ENCODE measurements around the gene NISCH. TPM values are rescaled to one million over a fixed set of nuclear protein-coding genes. Genes with fewer than 3 reads are reported as not detected.

The NISCH gene
- polyA plus RNA-seq, 1 donor (not counting 4 experiments of a cell fraction or from before 2014, with no cell fraction given) = 48.1 TPM

DNA sequence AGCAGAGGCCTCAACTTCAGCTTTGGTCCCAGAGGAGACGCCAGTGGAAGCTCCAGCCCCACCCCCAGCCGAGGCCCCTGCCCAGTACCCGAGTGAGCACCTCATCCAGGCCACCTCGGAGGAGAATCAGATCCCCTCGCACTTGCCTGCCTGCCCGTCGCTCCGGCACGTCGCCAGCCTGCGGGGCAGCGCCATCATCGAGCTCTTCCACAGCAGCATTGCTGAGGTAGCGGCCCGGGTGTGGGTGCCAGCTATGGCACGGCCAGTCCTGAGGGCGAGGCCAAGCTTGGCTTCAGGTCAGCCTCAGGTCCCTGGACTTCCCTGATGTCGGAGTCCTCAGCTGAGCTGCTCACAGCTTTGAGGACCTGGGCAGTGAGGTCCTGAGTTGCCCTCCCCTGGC, 34.0 kb downstream of the NISCH start:
- H3K79me2 ChIP-seq (ENCODE audit: control insufficient read depth, insufficient read depth, low read length) = peaks cover 3% of the 10 kb centered on the region
- H3K4me1 ChIP-seq (ENCODE audit: control insufficient read depth, extremely low read depth, insufficient read depth, low read length) = no peaks in the 10 kb centered on the region
- DNase-seq (ENCODE audit: low read depth, low spot score) = no peak
- TF ChIP-seq EZH2 (IDR thresholded peaks at IDR 0.05; ENCODE audit: low read length) = no peak
- TF ChIP-seq, protein P1, sequence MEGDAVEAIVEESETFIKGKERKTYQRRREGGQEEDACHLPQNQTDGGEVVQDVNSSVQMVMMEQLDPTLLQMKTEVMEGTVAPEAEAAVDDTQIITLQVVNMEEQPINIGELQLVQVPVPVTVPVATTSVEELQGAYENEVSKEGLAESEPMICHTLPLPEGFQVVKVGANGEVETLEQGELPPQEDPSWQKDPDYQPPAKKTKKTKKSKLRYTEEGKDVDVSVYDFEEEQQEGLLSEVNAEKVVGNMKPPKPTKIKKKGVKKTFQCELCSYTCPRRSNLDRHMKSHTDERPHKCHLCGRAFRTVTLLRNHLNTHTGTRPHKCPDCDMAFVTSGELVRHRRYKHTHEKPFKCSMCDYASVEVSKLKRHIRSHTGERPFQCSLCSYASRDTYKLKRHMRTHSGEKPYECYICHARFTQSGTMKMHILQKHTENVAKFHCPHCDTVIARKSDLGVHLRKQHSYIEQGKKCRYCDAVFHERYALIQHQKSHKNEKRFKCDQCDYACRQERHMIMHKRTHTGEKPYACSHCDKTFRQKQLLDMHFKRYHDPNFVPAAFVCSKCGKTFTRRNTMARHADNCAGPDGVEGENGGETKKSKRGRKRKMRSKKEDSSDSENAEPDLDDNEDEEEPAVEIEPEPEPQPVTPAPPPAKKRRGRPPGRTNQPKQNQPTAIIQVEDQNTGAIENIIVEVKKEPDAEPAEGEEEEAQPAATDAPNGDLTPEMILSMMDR (optimal IDR thresholded peaks at IDR 0.05 in 1 of 3, IDR thresholded peaks at IDR 0.05 in 1 of 3, conservative IDR thresholded peaks at IDR 0.05 in 1 of 3; ENCODE audit: extremely low read depth in 1 of 3, insufficient read depth in 2 of 3, low read length in 3 of 3) = no peak
- H3K9me1 ChIP-seq (ENCODE audit: control insufficient read depth, extremely low read depth, insufficient read depth, low read length) = no peaks in the 10 kb centered on the region
- no peak overlapping the region for H2AFZ ChIP-seq (ENCODE audit: control insufficient read depth, low read length)
- H3K27ac ChIP-seq (ENCODE audit: control insufficient read depth, insufficient read depth, low read length) = no peak overlapping the region
- no peak for FAIRE-seq
- H3K4me2 ChIP-seq (ENCODE audit: control insufficient read depth, extremely low read depth, insufficient read depth, low read depth, low read length) = no peak overlapping the region
- H3K9ac ChIP-seq (ENCODE audit: control insufficient read depth, extremely low read depth, insufficient read depth, low read length) = no peak overlapping the region
- dilution Hi-C loops (cut with MboI; ENCODE audit: extremely low pct_ligation_motif_present, low sequenced_read_pairs) = no loop called here
- no peak overlapping the region for H3K4me3 ChIP-seq (ENCODE audit: control insufficient read depth in 2 of 3, extremely low read depth in 1 of 3, insufficient read depth in 2 of 3, low read depth in 1 of 3, low read length in 3 of 3)
- no peaks in the 10 kb centered on the region for H3K27me3 ChIP-seq (ENCODE audit: control insufficient read depth, extremely low read depth, insufficient read depth, low read length)
- peaks cover 28 to 56% of the 10 kb centered on the region in 2 experiments for H3K36me3 ChIP-seq (ENCODE audit: control insufficient read depth in 2 of 2, extremely low read depth in 1 of 2, insufficient read depth in 2 of 2, low read length in 2 of 2)
- peaks cover 3% of the 10 kb centered on the region for H4K20me1 ChIP-seq (ENCODE audit: control insufficient read depth, extremely low read depth, insufficient read depth, low read length)
- no peaks in the 10 kb centered on the region for H3K9me3 ChIP-seq (ENCODE audit: control insufficient read depth, low read depth, low read length)

DNA sequence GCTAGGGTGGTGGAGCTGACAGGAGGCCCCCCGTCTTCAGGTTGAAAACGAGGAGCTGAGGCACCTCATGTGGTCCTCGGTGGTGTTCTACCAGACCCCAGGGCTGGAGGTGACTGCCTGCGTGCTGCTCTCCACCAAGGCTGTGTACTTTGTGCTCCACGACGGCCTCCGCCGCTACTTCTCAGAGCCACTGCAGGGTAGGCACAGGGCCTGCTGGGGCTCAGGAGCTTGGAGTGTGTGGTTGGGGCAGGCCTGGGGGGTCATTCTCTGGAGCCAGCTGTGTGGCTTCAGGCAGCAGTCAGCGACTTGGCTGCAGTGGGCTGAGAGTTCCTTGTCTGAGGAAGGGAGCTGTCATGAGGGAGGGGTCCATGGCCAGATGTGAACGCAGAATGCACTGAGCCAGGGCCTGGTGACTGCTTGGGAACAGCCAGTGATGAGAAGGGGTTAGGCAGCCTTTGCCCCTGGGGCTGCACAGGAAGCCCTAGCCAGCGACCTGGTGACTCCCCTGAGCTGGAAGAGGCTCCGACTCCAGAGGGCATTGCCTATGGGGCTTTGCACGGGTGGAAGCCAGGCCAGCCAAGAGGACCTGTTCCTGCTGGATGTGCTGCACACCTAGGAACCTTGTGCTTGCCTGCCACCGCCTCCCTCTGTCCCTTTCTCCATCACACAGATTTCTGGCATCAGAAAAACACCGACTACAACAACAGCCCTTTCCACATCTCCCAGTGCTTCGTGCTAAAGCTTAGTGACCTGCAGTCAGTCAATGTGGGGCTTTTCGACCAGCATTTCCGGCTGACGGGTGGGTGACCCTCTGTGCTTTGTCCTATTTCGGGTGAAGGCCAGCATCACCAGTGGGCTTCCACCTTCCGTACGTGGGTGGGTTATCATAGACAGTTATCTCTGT, 34.9 kb downstream of the NISCH start:
- Histone ChIP-seq H2AFZ (ENCODE audit: control insufficient read depth, low read length) (no peak overlapping the region), H3K36me3 (ENCODE audit: control insufficient read depth in 2 of 2, extremely low read depth in 1 of 2, insufficient read depth in 2 of 2, low read length in 2 of 2) (peaks cover 28 to 54% of the 10 kb centered on the region in 2 experiments), H4K20me1 (ENCODE audit: control insufficient read depth, extremely low read depth, insufficient read depth, low read length) (peaks cover 3% of the 10 kb centered on the region), H3K27ac (ENCODE audit: control insufficient read depth, insufficient read depth, low read length) (no peak overlapping the region), H3K4me1 (ENCODE audit: control insufficient read depth, extremely low read depth, insufficient read depth, low read length) (no peaks in the 10 kb centered on the region), H3K27me3 (ENCODE audit: control insufficient read depth, extremely low read depth, insufficient read depth, low read length) (no peaks in the 10 kb centered on the region), H3K9me3 (ENCODE audit: control insufficient read depth, low read depth, low read length) (no peaks in the 10 kb centered on the region), H3K4me3 (ENCODE audit: control insufficient read depth in 2 of 3, extremely low read depth in 1 of 3, insufficient read depth in 2 of 3, low read depth in 1 of 3, low read length in 3 of 3) (no peak overlapping the region), H3K4me2 (ENCODE audit: control insufficient read depth, extremely low read depth, insufficient read depth, low read depth, low read length) (no peak overlapping the region), H3K9me1 (ENCODE audit: control insufficient read depth, extremely low read depth, insufficient read depth, low read length) (no peaks in the 10 kb centered on the region), H3K79me2 (ENCODE audit: control insufficient read depth, insufficient read depth, low read length) (peaks cover 3% of the 10 kb centered on the region), H3K9ac (ENCODE audit: control insufficient read depth, extremely low read depth, insufficient read depth, low read length) (no peak overlapping the region)
- dilution Hi-C loops (cut with MboI; ENCODE audit: extremely low pct_ligation_motif_present, low sequenced_read_pairs) = no loop called here
- no peak for TF ChIP-seq EZH2 (IDR thresholded peaks at IDR 0.05; ENCODE audit: low read length)
- TF ChIP-seq, protein P1 (optimal IDR thresholded peaks at IDR 0.05 in 1 of 3, IDR thresholded peaks at IDR 0.05 in 1 of 3, conservative IDR thresholded peaks at IDR 0.05 in 1 of 3; ENCODE audit: extremely low read depth in 1 of 3, insufficient read depth in 2 of 3, low read length in 3 of 3) = no peak
- FAIRE-seq (no peak), DNase-seq (ENCODE audit: low read depth, low spot score) (no peak)
